Measurements from ENCODE around the gene GALNT9. TPM values are rescaled to one million over a fixed set of nuclear protein-coding genes. Genes with fewer than 3 reads are reported as not detected.

GALNT9 gene
- total RNA-seq, 2 donors from 2014 or later: 0.14 to 1.0 TPM

GRCh38 chr12:132280406-132280805 is 49.0 kb downstream of the GALNT9 start:
- Histone ChIP-seq H3K9me3 (no peaks in the 10 kb centered on the region), H3K36me3 (no peaks in the 10 kb centered on the region), H3K27ac (no peak overlapping the region), H3K4me1 (replicated peaks) (no peaks in the 10 kb centered on the region), H3K27me3 (replicated peaks; ENCODE audit: insufficient read depth) (peaks cover 3% of the 10 kb centered on the region), H3K4me3 (no peak overlapping the region)
- TF ChIP-seq POLR2A (IDR thresholded peaks at IDR 0.05): no peak
- TF ChIP-seq POLR2AphosphoS5 (IDR thresholded peaks at IDR 0.05): no peak
- TF ChIP-seq CTCF (IDR thresholded peaks at IDR 0.05): no peak
- 42% methylated on average over 12 of the region's 12 CpGs for WGBS
- intact Hi-C loops (cut with DNase I): no loop called here
- DNase-seq (ENCODE audit: low spot score): no peak

GRCh38 chr12:132279930-132280329 is 49.5 kb downstream of the GALNT9 start:
- Histone ChIP-seq H3K9me3 (no peaks in the 10 kb centered on the region), H3K27me3 (replicated peaks; ENCODE audit: insufficient read depth) (peaks cover 3% of the 10 kb centered on the region), H3K36me3 (no peaks in the 10 kb centered on the region), H3K4me3 (no peak overlapping the region), H3K4me1 (replicated peaks) (no peaks in the 10 kb centered on the region), H3K27ac (no peak overlapping the region)
- DNase-seq (ENCODE audit: low spot score): no peak
- TF ChIP-seq POLR2AphosphoS5 (IDR thresholded peaks at IDR 0.05) (no peak), POLR2A (IDR thresholded peaks at IDR 0.05) (no peak), CTCF (IDR thresholded peaks at IDR 0.05) (no peak)
- 86% methylated on average over 2 of the region's 2 CpGs for WGBS
- intact Hi-C loops (cut with DNase I): no loop called here

GRCh38 chr12:132279184-132279889 is 50.1 kb downstream of the GALNT9 start:
- 67% methylated on average over 16 of the region's 18 CpGs for WGBS
- intact Hi-C loops (cut with DNase I): no loop called here
- H3K27ac ChIP-seq: no peak overlapping the region
- H3K36me3 ChIP-seq: no peaks in the 10 kb centered on the region
- no peak for TF ChIP-seq POLR2A (IDR thresholded peaks at IDR 0.05)
- TF ChIP-seq POLR2AphosphoS5 (IDR thresholded peaks at IDR 0.05): no peak
- no peak for TF ChIP-seq CTCF (IDR thresholded peaks at IDR 0.05)
- no peak for DNase-seq (ENCODE audit: low spot score)
- no peaks in the 10 kb centered on the region for H3K4me1 ChIP-seq (replicated peaks)
- peaks cover 3% of the 10 kb centered on the region for H3K27me3 ChIP-seq (replicated peaks; ENCODE audit: insufficient read depth)
- no peaks in the 10 kb centered on the region for H3K9me3 ChIP-seq
- no peak overlapping the region for H3K4me3 ChIP-seq

GRCh38 chr12:132278401-132279183 is 50.8 kb downstream of the GALNT9 start:
- H3K36me3 ChIP-seq: no peaks in the 10 kb centered on the region
- TF ChIP-seq POLR2A (IDR thresholded peaks at IDR 0.05): no peak
- no peak for TF ChIP-seq CTCF (IDR thresholded peaks at IDR 0.05)
- TF ChIP-seq POLR2AphosphoS5 (IDR thresholded peaks at IDR 0.05): no peak
- H3K9me3 ChIP-seq: no peaks in the 10 kb centered on the region
- no peak for DNase-seq (ENCODE audit: low spot score)
- H3K4me1 ChIP-seq (replicated peaks): no peaks in the 10 kb centered on the region
- H3K27me3 ChIP-seq (replicated peaks; ENCODE audit: insufficient read depth): peaks cover 3% of the 10 kb centered on the region
- no peak overlapping the region for H3K27ac ChIP-seq
- WGBS: 74% methylated on average over 38 of the region's 38 CpGs
- no peak overlapping the region for H3K4me3 ChIP-seq
- intact Hi-C loops (cut with DNase I): no loop called here

All from prostate gland (tissue), 2 donors.